ENCODE results near the gene KRABD2.
"Not testable (repeated sequence)": the region's sequence is repeated elsewhere in the genome, so short reads cannot be mapped to it uniquely, and the experiment has no call there.

Gene KRABD2

GRCh38 chr17:8376271-8377067, at the start of gene KRABD2:
KRABD2 (minus strand) TSS chr17:8376704.
- DNase-seq: peak; percentile 97

DNA sequence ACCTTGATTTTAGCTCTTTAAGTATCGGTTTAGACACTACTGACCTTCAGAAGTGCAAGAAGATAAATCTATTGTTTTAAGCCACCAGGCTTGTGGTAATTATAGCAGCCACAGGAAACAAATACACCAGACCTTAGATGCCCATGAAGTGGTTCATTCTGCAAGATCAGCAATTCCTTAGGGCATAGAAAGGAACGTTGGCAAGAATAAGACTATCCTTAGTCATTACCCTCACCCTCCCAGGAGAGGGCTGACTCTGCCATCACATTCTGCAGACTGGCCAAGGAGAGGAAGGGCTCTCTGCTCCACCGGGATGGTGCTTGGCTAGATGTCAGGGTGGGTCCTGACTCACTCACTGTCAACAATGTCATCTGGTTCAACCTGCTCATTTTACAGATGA, 45.1 kb upstream of the KRABD2 start:
- no peak for DNase-seq

DNA sequence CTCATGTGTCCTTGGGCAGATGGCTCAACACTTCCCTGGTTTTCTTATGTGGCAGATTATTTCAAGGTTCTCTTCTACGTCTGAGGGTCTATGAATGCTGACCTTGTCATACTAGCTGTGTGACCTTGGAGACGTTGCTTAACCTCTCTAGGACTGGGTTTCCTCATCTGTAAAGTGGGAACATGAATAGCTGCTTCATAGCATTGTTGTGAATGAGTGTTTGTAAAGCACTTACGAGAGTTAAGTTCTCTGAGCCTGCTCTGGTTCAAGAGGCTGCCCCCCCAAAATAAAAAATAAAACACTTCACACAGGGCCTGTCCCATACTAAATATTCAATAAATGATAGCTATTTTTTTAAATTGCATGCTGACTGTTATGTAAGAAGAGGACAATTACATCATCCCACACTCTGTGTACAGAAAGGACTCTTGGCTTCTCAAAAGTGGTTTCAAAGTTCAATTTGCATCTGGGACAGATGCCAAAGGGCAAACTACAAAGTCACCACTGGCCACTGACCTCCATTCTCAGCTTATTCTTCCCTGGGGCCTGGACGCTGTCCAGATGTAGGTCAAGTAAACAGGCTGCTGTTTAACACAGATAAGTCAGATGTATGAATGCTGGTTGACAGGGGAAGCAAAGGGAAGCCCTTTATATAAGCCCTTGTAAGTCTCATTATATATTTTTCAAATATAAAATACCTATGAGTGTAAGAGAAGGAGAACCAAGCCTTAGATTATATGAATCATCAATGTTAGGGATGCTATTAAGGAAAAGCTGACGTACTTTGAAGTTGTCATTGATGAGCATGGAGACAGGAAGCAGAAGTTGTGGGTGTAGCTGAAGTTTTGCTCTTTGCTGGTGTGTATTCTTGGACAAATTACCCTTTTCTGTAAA, 43.8 kb upstream of the KRABD2 start:
- DNase-seq: no peak

DNA sequence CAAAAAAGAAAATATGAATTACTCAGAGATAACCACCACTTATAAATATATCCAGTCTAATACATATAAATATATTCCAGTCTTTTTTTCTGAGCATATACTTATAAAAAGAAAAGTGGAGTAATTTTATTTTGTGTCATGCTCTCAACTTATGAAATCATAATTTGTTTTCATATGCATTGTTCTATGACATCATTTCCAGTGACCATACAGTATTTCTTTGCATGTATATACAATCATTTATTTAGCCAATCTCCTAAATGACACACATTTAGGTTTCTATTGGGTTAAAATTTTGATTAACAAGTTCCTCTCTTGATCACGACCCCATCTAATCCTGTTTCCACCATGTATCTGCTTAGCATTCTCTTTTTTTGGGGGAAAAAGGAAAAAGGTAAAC, 42.8 kb upstream of the KRABD2 start:
- no peak for DNase-seq

DNA sequence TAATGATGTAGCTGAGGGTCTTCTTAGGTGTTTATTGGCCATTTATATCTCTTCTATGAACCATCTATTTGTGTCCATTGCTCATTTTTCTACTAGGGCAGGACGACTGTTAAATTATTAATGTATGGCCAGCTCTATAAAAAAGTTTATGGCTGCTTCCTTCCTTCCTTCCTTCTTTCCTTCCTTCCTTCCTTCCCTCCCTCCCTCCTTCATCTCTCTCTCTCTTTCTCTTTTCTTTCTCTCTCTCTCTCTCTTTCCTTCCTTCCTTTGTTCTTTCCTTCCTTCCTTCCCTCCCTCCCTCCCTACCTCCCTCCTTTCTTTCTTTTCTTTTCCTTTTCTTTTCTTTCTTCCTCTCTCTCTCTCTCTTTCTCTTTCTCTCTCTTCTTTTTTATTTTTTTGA, 42.0 kb upstream of the KRABD2 start:
- DNase-seq: no peak

DNA sequence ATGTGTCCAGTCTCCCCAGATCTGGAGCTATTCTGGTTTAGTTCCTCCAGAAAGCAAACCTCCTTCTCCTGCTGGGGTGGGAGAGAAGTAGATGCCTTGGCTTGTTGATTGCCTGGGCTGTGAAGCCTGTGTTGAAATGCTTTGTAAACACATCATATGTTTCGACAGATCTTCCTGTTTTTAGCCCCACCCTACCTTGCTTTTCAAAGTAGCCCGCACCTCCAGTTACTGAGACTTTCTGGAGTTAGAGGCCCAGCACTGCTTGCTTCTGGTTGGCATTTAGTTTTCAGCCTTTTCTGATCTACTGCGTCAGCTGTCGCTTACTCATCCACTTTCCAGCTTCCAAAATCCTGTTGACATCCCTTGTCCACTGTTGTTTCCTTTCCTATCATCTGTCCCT, 41.3 kb upstream of the KRABD2 start:
- DNase-seq: no peak

DNA sequence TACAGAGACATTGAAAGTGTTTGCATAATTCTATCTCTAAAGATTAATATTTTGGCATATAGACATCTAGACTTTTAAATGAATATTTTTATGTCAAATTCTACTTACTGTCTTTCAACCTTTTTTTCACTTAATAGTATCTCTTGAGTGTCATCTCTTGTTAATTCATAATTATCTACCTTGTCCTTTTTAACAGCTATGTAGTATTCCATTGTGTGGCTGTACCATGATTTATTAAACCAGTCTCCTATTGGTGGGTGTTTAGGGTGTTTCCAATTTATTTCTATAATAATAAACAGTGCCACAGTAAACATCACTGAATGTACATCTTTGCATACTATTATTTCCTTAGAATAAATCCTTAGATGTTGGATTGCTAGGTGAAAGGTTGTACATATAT, 37.4 kb upstream of the KRABD2 start:
- no peak for DNase-seq

DNA sequence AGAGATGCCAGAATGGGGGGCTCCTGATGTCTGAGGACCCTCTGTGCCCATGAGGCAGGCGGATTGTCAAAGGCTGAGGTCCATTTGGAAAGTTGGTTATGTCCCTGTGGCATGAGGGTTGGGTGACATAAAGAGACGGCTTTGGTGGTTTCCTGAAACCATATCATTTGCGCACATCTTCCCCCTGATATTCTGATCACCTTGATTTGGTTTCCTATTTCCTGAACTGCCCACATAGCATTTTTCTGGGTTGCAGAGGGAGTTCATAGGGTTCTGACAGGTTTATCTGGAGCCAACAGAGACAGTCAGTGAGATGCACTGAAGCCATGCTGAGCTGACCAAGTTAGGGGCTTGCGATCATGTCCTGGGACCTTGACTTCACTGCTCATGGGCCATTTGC, 36.8 kb upstream of the KRABD2 start:
- DNase-seq: no peak

DNA sequence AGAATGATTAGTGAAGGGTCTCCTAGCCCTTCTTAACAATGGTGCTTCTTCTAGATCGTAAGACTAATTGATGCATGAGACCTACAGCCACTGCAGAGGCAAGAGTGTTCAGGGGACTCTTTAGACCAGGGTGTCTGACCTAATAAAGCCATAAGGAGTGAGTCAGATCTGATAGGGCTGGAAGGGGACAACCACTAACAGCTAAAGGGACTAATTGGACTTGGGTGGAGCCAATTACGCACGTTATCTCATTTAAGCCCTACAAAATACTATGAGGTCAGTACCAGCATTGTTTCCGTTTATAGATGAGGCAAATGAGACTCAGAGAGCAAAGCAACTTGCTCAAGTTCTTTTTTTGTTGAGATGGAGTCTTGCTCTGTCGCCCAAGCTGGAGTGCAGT, 35.6 kb upstream of the KRABD2 start:
- no peak for DNase-seq

DNA sequence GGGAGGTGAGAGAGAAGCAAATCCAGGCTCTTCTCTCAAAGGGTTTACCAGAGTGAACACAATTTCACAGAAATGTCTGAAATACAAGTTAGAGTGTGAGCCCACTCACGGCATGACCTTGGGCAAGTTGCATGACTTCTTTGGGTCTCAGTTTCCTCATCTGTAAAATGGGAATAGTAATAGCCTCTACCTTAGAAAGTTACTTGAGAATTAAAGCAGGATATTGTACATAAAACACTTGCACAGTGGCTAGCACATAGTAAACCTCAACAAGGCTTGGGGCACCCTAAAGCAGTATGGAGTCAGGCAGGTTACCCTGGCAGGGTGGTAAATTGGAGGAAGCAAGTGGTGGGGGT, 34.4 kb upstream of the KRABD2 start:
- DNase-seq: no peak

- DNase-seq: peak; percentile 91
Observed at GRCh38 chr17:8409966-8410882, 33.7 kb upstream of the KRABD2 start.

DNA sequence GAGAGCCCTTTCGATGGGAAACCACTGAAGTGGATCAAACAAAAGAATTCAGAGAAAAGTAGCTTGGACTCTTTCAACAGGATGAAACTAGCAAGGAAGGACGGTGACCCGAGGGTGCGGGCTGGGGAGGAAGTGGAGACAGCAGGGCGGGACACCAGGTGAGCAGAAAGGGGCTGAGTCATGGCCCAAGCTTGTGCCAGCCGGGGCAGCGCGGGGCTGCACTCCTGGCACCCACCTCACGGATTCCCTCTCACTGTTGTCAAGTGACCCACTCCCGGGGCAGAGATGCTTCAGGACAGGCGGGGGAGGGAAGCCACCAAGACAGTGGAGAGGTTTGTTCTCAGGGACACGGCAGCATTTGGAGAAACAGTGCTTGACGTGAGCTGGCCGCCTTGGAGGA, 31.9 kb upstream of the KRABD2 start:
- no peak for DNase-seq

GRCh38 chr17:8406174-8406573, 29.7 kb upstream of the KRABD2 start:
- no peak for DNase-seq

DNA sequence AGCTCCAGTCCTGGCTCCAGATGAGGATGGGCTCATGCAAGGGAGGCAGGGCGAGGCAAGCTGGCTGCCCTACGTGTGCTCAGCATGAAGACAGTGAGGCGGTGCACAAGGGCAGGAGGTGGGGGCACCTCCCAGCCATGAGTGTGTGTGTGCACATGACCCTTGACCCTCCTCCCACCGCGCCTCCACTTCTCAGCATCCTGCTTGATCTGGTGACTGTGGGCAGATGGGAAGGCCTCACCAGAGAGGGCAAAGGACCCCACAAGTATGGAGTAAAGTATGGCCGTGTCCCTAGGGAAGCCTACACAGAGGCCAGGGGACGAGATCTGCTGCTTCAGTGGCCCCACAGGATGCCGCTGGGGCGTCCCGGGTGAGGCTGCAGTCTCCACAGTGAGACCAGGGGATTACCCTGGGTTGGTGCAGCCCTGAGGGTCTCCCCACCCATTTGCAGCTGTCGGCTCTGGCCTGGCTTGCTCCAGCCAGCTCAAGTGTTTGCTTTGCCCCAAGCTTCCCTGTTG, 29.1 kb upstream of the KRABD2 start:
- no peak for DNase-seq

DNA sequence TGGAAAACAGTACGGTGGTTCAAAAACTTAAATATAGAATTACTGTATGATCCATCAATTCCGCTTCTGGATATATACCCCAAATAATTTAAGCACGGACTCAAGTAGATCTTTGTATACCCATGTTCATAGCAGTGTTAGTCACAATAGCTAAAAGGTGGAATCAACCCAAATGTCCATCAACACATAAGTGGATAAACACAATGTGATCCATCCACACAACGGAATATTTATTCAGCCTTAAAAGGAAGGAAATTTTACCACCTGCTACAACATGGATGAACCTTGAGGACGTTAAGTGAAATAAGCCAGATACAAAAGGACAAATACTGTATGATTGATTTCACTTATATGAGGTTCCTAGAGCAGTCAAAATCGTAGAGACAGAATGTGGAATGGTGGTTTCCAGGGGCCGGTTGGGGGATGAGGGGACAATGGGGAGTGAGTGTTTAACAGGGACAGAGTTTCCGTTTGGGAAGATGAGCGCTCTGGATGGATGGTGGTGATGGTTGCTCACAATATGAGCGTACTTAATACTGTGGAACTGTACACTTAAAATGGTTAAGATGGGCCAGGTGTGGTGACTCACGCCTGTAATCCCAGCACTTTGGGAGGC, 26.5 kb upstream of the KRABD2 start:
- DNase-seq: no peak

- DNase-seq: no peak
Observed at GRCh38 chr17:8401107-8401506, 24.6 kb upstream of the KRABD2 start.

GRCh38 chr17:8398980-8399379, 22.5 kb upstream of the KRABD2 start:
- no peak for DNase-seq

DNA sequence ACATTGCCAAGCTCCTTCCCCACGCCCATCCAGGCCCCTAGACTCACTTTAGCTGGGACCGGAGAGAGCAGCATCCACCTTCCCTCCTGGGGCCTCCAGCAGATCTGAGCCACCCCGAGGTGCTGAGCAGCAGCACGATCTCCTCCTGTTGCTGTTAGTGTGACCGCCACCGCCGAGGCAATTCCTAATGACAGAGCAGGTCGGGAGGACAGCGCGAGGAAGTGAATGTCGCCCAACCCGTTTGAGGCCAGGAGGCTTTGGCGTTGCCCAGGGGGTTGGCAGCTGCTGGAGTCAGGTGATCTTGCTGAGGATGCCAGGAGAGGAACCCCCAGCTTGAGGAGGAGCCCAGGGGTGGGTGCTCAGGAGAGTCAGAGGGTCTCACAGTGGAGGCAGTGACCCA, 21.1 kb upstream of the KRABD2 start, which contains the start of gene RNF222:
TSS of gene RNF222 (minus strand) at position 192 of the 400 bp plus-strand sequence. CDS start 4,366 bp downstream, outside the sequence.
- DNase-seq: no peak

- not testable (repeated sequence) for DNase-seq
Observed at GRCh38 chr17:8394497-8394896, 18.0 kb upstream of the KRABD2 start.

DNA sequence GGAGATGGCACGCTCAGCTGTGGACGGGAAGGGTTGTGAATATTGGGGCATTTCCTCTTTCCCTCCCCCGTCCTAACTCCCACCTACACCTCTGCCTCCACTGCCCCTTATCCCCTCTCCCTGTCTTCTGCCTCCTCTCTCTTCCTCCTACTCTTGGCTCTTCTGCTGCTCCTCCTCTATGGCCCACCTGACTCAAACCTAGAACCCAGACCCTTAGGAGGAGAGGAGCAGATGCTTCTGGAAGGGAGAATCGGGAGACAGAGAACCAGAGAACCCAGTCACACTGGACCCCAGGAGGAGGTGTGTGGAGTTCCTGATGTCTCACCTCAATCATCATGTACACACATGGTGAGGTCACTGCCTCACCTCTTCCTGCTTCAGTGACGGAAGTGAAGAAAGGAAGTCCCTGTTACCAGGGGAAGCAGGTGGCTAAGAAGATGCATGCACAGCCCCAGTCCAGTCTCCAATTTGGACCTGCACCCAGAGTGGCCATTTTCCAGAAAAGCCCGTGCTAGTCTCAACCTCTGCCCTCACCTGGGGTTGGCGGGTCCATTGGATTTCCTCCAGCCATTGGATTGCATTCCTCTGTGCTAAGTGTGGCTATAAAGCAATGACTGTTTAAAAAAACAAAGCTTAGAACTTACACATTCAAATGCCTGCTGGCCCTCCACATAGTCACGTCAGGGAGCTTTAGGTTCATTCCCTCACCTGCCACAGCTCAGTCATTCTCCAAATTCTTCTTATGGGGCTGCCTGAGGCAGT, 17.1 kb upstream of the KRABD2 start:
- no peak for DNase-seq

DNA sequence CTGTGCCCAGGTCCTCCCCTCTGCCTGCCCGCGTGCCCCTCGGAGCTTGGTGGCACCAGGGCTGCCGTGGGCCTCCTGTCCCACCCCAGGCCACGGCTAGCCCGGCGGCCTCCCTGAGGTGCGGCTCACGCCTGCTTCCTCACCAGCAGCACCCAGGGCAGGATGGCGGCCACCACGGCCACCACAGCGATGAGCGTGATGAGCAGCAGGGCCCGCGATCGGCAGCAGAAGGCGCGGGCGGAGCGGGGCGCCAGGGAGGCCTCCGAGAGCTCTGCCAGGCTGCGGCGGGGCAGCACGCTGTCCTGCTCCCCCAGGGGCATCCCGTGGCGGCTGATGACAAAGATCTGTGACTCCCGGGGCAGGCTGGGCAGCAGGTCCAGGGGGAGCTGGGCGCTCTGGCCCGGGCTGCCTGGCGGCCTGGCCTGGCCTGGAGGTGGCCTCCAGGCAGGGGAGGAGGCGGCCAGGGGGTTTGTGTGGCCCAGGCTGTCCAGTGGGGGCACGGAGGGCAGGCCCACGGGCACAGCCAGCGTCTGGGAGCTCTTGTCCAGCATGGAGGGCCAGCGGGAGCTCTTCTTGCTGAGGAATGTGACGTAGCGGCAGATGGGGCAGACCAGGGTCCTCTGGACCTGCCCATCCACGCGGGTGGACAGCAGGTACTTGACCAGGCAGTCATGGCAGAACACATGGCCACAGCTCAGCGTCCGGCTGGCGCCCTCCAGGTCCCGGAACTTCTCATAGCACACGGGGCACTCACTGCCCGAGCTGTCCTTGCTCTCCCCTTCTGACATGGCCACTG, 16.4 kb upstream of the KRABD2 start:
- no peak for DNase-seq

Measured in NCI-H1105 (cell line).